MM.1S (cell line): ENCODE results near the gene CDK5.

Source experiments
- DNase-seq: peaks from one replicate; pipeline ENCODE4 v3.0.0-alpha.2; 2015
- H2AFZ ChIP-seq: fragments of 300-600 bp; sonication (generic); 2 replicates; pipeline ENCODE4 v1.6.0; 2016; ENCODE audit warnings: antibody characterized with exemption, low read length
- H3F3A ChIP-seq: fragments of 300-600 bp; sonication (generic); 2 replicates; pipeline ENCODE4 v1.6.1; 2016; ENCODE audit warnings: mild to moderate bottlenecking, antibody characterized with exemption, low read length, moderate library complexity, mixed read lengths; ENCODE audit not compliant: insufficient read depth
- H3K27ac ChIP-seq: fragments of 300-600 bp; sonication (generic); 2 replicates; pipeline ENCODE4 v1.5.1; 2016; ENCODE audit warnings: mild to moderate bottlenecking, low read length
- H3K27me3 ChIP-seq: fragments of 300-600 bp; sonication (generic); replicated peaks from 2 replicates; pipeline ENCODE4 v1.6.0; 2016; ENCODE audit warnings: low read length; ENCODE audit not compliant: insufficient read depth
- H3K36me3 ChIP-seq: fragments of 300-600 bp; sonication (generic); replicated peaks from 2 replicates; pipeline ENCODE4 v1.6.1; 2016; ENCODE audit warnings: mild to moderate bottlenecking, low read length, mixed read lengths; ENCODE audit not compliant: insufficient read depth
- H3K4me1 ChIP-seq: fragments of 300-600 bp; sonication (generic); 2 replicates; pipeline ENCODE4 v1.6.1; 2016; ENCODE audit warnings: low read length, mixed read lengths
- H3K4me2 ChIP-seq: fragments of 300-600 bp; sonication (generic); 2 replicates; pipeline ENCODE4 v1.6.0; 2016; ENCODE audit warnings: low read depth, low read length
- H3K4me3 ChIP-seq: fragments of 300-600 bp; sonication (generic); 2 replicates; pipeline ENCODE4 v1.5.1; 2016; ENCODE audit warnings: low read length, mixed read lengths
- H3K79me2 ChIP-seq: fragments of 300-600 bp; sonication (generic); 2 replicates; pipeline ENCODE4 v1.6.1; 2016; ENCODE audit warnings: mixed run types, low read length, mixed read lengths
- H3K9ac ChIP-seq: fragments of 300-600 bp; sonication (generic); 2 replicates; pipeline ENCODE4 v1.6.1; 2016; ENCODE audit warnings: low read length, mixed read lengths
- H3K9me2 ChIP-seq: fragments of 300-600 bp; sonication (generic); replicated peaks from 2 replicates; pipeline ENCODE4 v1.6.1; 2016; ENCODE audit warnings: mild to moderate bottlenecking, low read length, mixed read lengths; ENCODE audit not compliant: insufficient read depth
- H3K9me3 ChIP-seq: fragments of 300-600 bp; sonication (generic); replicated peaks from 2 replicates; pipeline ENCODE4 v1.6.1; 2016; ENCODE audit warnings: mild to moderate bottlenecking, low read length, mixed read lengths; ENCODE audit not compliant: insufficient read depth
- H4K20me1 ChIP-seq: fragments of 300-600 bp; sonication (generic); 2 replicates; pipeline ENCODE4 v1.6.1; 2016; ENCODE audit warnings: mild to moderate bottlenecking, low read length, moderate library complexity, mixed read lengths; ENCODE audit not compliant: insufficient read depth
- CTCF ChIP-seq: fragments of 300-600 bp; sonication (generic); IDR thresholded peaks from 2 replicates; pipeline ENCODE4 v1.5.1; 2016; ENCODE audit warnings: antibody characterized with exemption, low read length, mixed read lengths
- EZH2 ChIP-seq: fragments of 300-600 bp; sonication (generic); optimal IDR thresholded peaks from 2 replicates; pipeline ENCODE3; 2017; ENCODE audit warnings: low read depth, mild to moderate bottlenecking, antibody characterized with exemption, low read length, mixed read lengths
- EZH2phosphoT487 ChIP-seq: fragments of 300-600 bp; sonication (generic); IDR thresholded peaks from 2 replicates; pipeline ENCODE4 v1.6.1; 2018; ENCODE audit warnings: antibody characterized with exemption, low read length

The CDK5 gene

GRCh38 chr7:151035026-151035717, 22.5 kb downstream of the CDK5 start:
- TF ChIP-seq EZH2phosphoT487 (no peak), EZH2 (no peak), CTCF (no peak)
- H3K36me3 ChIP-seq: no peaks in the 10 kb centered on the region

DNA sequence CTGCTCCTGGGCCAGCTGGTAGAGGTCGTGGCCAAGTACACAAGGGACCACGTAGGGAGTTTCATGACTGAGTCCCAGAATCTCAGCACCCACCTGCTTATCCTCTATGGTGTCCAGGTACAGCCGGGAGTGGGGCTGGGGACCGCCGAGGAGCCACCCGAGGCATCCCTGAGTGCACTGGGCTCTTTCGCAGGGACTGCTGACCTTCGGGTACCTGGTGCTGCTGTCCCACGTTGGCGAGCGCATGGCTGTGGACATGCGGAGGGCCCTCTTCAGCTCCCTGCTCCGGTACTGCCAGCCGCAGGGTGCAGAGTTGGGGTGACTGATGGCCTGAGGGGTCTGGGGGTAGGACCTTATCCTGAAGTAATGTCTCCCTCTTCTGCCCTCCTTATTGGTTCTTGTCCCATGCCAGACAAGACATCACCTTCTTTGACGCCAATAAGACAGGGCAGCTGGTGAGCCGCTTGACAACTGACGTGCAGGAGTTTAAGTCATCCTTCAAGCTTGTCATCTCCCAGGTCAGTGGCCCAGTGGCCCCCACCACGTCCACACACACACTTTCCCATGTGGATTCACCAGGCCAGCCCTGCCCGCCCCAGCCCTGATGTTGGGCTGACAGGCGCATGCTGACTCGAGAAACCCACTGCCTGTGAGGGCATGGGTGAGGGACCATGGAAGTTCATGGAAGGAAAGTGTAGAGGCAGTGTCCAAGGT, 23.2 kb downstream of the CDK5 start:
- no peak overlapping the region for H2AFZ ChIP-seq
- H3F3A ChIP-seq: no peaks in the 10 kb centered on the region
- H3K4me3 ChIP-seq: no peak overlapping the region
- DNase-seq: no peak
- H3K9ac ChIP-seq: no peak overlapping the region
- H3K4me1 ChIP-seq: no peaks in the 10 kb centered on the region
- H3K27me3 ChIP-seq: no peaks in the 10 kb centered on the region
- no peak overlapping the region for H3K27ac ChIP-seq
- no peaks in the 10 kb centered on the region for H3K9me2 ChIP-seq
- peaks cover 13% of the 10 kb centered on the region for H3K79me2 ChIP-seq
- no peaks in the 10 kb centered on the region for H3K9me3 ChIP-seq
- H3K4me2 ChIP-seq: no peak overlapping the region
- no peaks in the 10 kb centered on the region for H3K36me3 ChIP-seq
- no peaks in the 10 kb centered on the region for H4K20me1 ChIP-seq
- TF ChIP-seq CTCF (no peak), EZH2phosphoT487 (no peak), EZH2 (no peak)

More at GRCh38 chr7:151035026-151035717, 22.5 kb downstream of the CDK5 start:
- Histone ChIP-seq H3K4me2 (no peak overlapping the region), H3K79me2 (0 out of 2 replicates have a peak, but pooled peaks cover 7% of the 10 kb centered on the region), H3K27ac (no peak overlapping the region), H3K9me2 (no peaks in the 10 kb centered on the region), H3F3A (no peaks in the 10 kb centered on the region), H3K4me3 (no peak overlapping the region), H2AFZ (no peak overlapping the region), H3K9ac (no peak overlapping the region), H3K27me3 (no peaks in the 10 kb centered on the region), H3K9me3 (no peaks in the 10 kb centered on the region), H3K4me1 (no peaks in the 10 kb centered on the region), H4K20me1 (no peaks in the 10 kb centered on the region)
- DNase-seq: no peak

GRCh38 chr7:151033864-151034249, 23.8 kb downstream of the CDK5 start:
- H3K27ac ChIP-seq: no peak overlapping the region
- H3K9ac ChIP-seq: no peak overlapping the region
- H3K27me3 ChIP-seq: no peaks in the 10 kb centered on the region
- no peaks in the 10 kb centered on the region for H3F3A ChIP-seq
- H2AFZ ChIP-seq: no peak overlapping the region
- no peaks in the 10 kb centered on the region for H3K36me3 ChIP-seq
- peaks cover 19% of the 10 kb centered on the region for H3K79me2 ChIP-seq
- no peaks in the 10 kb centered on the region for H4K20me1 ChIP-seq
- DNase-seq: no peak
- 0 out of 2 replicates have a peak, but pooled peaks cover 2% of the 10 kb centered on the region for H3K4me1 ChIP-seq
- no peaks in the 10 kb centered on the region for H3K9me3 ChIP-seq
- no peaks in the 10 kb centered on the region for H3K9me2 ChIP-seq
- TF ChIP-seq EZH2: no peak
- no peak for TF ChIP-seq CTCF
- TF ChIP-seq EZH2phosphoT487: no peak
- no peak overlapping the region for H3K4me3 ChIP-seq
- H3K4me2 ChIP-seq: no peak overlapping the region
